GM23338 (cell line): Measurements from ENCODE around the gene PRSS33.

Source experiments
- CREB1 ChIP-seq: fragments of 250-450 bp; sonication (Bioruptor Pico); IDR thresholded peaks from 2 replicates; pipeline ENCODE4 v1.5.0; 2020; ENCODE audit warnings: low read depth, mild to moderate bottlenecking, moderate library complexity
- EZH2 ChIP-seq: fragments of 200-600 bp; sonication (generic); IDR thresholded peaks from one replicate; pipeline ENCODE4 v1.8.0; 2017; ENCODE audit warnings: antibody characterized with exemption, mild to moderate bottlenecking, low read depth; ENCODE audit not compliant: unreplicated experiment
- EZH2phosphoT487 ChIP-seq: fragments of 200-600 bp; sonication (generic); IDR thresholded peaks from one replicate; pipeline ENCODE4 v1.8.1; 2018; ENCODE audit warnings: antibody characterized with exemption; ENCODE audit not compliant: unreplicated experiment
- JUNB ChIP-seq: IDR thresholded peaks from one replicate; pipeline ENCODE4 v1.6.1; 2016; ENCODE audit warnings: antibody characterized with exemption; ENCODE audit not compliant: unreplicated experiment
- POLR2AphosphoS5 ChIP-seq: IDR thresholded peaks from 2 replicates; pipeline ENCODE4 v1.6.1; 2016; ENCODE audit warnings: antibody characterized with exemption, low read depth
- ZNF114 ChIP-seq: fragments of 250-450 bp; sonication (Bioruptor Pico); IDR thresholded peaks from 2 replicates; pipeline ENCODE4 v1.5.0; 2020; ENCODE audit warnings: mild to moderate bottlenecking, moderate library complexity
- ZNF331 ChIP-seq: fragments of 250-450 bp; sonication (Bioruptor Pico); IDR thresholded peaks from 2 replicates; pipeline ENCODE4 v1.5.0; 2020; ENCODE audit warnings: low read depth, mild to moderate bottlenecking, moderate library complexity
- ZNF462 ChIP-seq: fragments of 250-450 bp; sonication (Bioruptor Pico); IDR thresholded peaks from 2 replicates; pipeline ENCODE4 v1.5.0; 2020; ENCODE audit warnings: mild to moderate bottlenecking, moderate library complexity
- TF ChIP-seq, protein P1 (sequence below), 2 experiments: fragments of 200-600 bp in 1 of 2; sonication (generic) in 1 of 2; conservative IDR thresholded peaks; 2 replicates each; pipeline versions ENCODE4 v1.5.1 to v1.6.1; 2016 to 2017; ENCODE audit warnings: antibody characterized with exemption in 2 of 2, low read depth in 2 of 2, mild to moderate bottlenecking in 2 of 2, moderate library complexity in 1 of 2
- TF ChIP-seq, protein P2 (sequence below): IDR thresholded peaks from one replicate; pipeline ENCODE4 v1.6.1; 2018; ENCODE audit warnings: antibody characterized with exemption; ENCODE audit not compliant: unreplicated experiment

GRCh38 chr16:2825049-2825742 lies 37.8 kb upstream of the PRSS33 start:
- TF ChIP-seq EZH2 (no peak), CREB1 (no peak), JUNB (no peak), POLR2AphosphoS5 (no peak), EZH2phosphoT487 (no peak), ZNF331 (CRISPR knock-in tag) (no peak), ZNF462 (no peak), ZNF114 (no peak)
- TF ChIP-seq, protein P1, sequence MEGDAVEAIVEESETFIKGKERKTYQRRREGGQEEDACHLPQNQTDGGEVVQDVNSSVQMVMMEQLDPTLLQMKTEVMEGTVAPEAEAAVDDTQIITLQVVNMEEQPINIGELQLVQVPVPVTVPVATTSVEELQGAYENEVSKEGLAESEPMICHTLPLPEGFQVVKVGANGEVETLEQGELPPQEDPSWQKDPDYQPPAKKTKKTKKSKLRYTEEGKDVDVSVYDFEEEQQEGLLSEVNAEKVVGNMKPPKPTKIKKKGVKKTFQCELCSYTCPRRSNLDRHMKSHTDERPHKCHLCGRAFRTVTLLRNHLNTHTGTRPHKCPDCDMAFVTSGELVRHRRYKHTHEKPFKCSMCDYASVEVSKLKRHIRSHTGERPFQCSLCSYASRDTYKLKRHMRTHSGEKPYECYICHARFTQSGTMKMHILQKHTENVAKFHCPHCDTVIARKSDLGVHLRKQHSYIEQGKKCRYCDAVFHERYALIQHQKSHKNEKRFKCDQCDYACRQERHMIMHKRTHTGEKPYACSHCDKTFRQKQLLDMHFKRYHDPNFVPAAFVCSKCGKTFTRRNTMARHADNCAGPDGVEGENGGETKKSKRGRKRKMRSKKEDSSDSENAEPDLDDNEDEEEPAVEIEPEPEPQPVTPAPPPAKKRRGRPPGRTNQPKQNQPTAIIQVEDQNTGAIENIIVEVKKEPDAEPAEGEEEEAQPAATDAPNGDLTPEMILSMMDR (conservative IDR thresholded peaks at IDR 0.05; ENCODE audit: low read depth in 2 of 2) = no peak
- TF ChIP-seq, protein P2, sequence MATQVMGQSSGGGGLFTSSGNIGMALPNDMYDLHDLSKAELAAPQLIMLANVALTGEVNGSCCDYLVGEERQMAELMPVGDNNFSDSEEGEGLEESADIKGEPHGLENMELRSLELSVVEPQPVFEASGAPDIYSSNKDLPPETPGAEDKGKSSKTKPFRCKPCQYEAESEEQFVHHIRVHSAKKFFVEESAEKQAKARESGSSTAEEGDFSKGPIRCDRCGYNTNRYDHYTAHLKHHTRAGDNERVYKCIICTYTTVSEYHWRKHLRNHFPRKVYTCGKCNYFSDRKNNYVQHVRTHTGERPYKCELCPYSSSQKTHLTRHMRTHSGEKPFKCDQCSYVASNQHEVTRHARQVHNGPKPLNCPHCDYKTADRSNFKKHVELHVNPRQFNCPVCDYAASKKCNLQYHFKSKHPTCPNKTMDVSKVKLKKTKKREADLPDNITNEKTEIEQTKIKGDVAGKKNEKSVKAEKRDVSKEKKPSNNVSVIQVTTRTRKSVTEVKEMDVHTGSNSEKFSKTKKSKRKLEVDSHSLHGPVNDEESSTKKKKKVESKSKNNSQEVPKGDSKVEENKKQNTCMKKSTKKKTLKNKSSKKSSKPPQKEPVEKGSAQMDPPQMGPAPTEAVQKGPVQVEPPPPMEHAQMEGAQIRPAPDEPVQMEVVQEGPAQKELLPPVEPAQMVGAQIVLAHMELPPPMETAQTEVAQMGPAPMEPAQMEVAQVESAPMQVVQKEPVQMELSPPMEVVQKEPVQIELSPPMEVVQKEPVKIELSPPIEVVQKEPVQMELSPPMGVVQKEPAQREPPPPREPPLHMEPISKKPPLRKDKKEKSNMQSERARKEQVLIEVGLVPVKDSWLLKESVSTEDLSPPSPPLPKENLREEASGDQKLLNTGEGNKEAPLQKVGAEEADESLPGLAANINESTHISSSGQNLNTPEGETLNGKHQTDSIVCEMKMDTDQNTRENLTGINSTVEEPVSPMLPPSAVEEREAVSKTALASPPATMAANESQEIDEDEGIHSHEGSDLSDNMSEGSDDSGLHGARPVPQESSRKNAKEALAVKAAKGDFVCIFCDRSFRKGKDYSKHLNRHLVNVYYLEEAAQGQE = no peak
